Stimulated activated CD8-positive, alpha-beta memory T cell treated with anti-CD3 and anti-CD28 coated beads, Interleukin-12 subunit alpha, Interleukin-12 subunit beta, amount 100 ng/mL, for 24 hours (primary cell): ENCODE results near the gene PIK3R6.

ENCODE experiments used
- DNase-seq: peaks from one replicate; pipeline ENCODE4 v3.0.0-alpha.2; 2020; ENCODE audit errors: extremely low read depth

Gene PIK3R6

GRCh38 chr17:8867361-8867981 is at the start of gene PIK3R6:
Gene PIK3R6 (minus strand): TSS chr17:8867674. CDS start chr17:8849794, 17,880 bp downstream.
- no peak for DNase-seq

GRCh38 chr17:8916466-8916865 is 49.0 kb upstream of the PIK3R6 start:
- DNase-seq: no peak

GRCh38 chr17:8914554-8914953 is 47.1 kb upstream of the PIK3R6 start:
- no peak for DNase-seq

- DNase-seq: no peak
Observed at GRCh38 chr17:8913879-8914278, 46.4 kb upstream of the PIK3R6 start.

GRCh38 chr17:8913091-8913490 is 45.6 kb upstream of the PIK3R6 start:
- DNase-seq: no peak

GRCh38 chr17:8912084-8912981 is 44.9 kb upstream of the PIK3R6 start:
- DNase-seq: no peak

GRCh38 chr17:8910969-8911604 is 43.6 kb upstream of the PIK3R6 start:
- no peak for DNase-seq

GRCh38 chr17:8909586-8910270 is 42.3 kb upstream of the PIK3R6 start:
- no peak for DNase-seq

GRCh38 chr17:8905331-8905730 is 37.9 kb upstream of the PIK3R6 start:
- no peak for DNase-seq

- DNase-seq: no peak
Observed at GRCh38 chr17:8904686-8905085, 37.2 kb upstream of the PIK3R6 start.

- no peak for DNase-seq
Observed at GRCh38 chr17:8904201-8904600, 36.7 kb upstream of the PIK3R6 start.

GRCh38 chr17:8900626-8901585 is 33.4 kb upstream of the PIK3R6 start:
- no peak for DNase-seq

- no peak for DNase-seq
Observed at GRCh38 chr17:8900207-8900606, 32.7 kb upstream of the PIK3R6 start.

- DNase-seq: no peak
Observed at GRCh38 chr17:8898636-8899035, 31.2 kb upstream of the PIK3R6 start.

- DNase-seq: no peak
Observed at GRCh38 chr17:8898126-8898525, 30.7 kb upstream of the PIK3R6 start.

GRCh38 chr17:8896641-8897635 is 29.5 kb upstream of the PIK3R6 start:
- DNase-seq: no peak

- no peak for DNase-seq
Observed at GRCh38 chr17:8896087-8896486, 28.6 kb upstream of the PIK3R6 start.

- no peak for DNase-seq
Observed at GRCh38 chr17:8894673-8895578, 27.5 kb upstream of the PIK3R6 start.
